GM12874 (cell line): Measurements from ENCODE around the gene PCSK6.
A peak's percentile ranks its signal among the peaks of the same experiment; 100 is the strongest.

Source experiments
- CTCF ChIP-seq: IDR thresholded peaks from 2 replicates; pipeline ENCODE4 v1.5.1; 2011; ENCODE audit warnings: low read depth, mild to moderate bottlenecking, control low read depth, low read length, moderate library complexity; ENCODE audit not compliant: insufficient read depth

PCSK6 gene

GRCh38 chr15:101264911-101265641 lies 224.4 kb downstream of the PCSK6 start:
- TF ChIP-seq CTCF = no peak

GRCh38 chr15:101264011-101264410 lies 225.5 kb downstream of the PCSK6 start:
- no peak for TF ChIP-seq CTCF

- no peak for TF ChIP-seq CTCF
These were observed 227.0 kb downstream of the PCSK6 start for GRCh38 chr15:101262551-101262950.

GRCh38 chr15:101258238-101259144 lies 231.0 kb downstream of the PCSK6 start:
- peak; percentile 60 for TF ChIP-seq CTCF

- TF ChIP-seq CTCF = peak; percentile 31; the same call in 1 of the 2 replicates
These were observed 232.8 kb downstream of the PCSK6 start for GRCh38 chr15:101256757-101257156.

- TF ChIP-seq CTCF = no peak
These were observed 233.8 kb downstream of the PCSK6 start for GRCh38 chr15:101255615-101256241.

- TF ChIP-seq CTCF = no peak
These were observed 234.5 kb downstream of the PCSK6 start for GRCh38 chr15:101255051-101255395.
